Cardiac fibroblast (primary cell): ENCODE results near the gene SLC22A4.
A peak's percentile ranks its signal among the peaks of the same experiment; 100 is the strongest.

Source experiments
- DNase-seq, 2 donors: peaks; one replicate each; pipeline versions ENCODE4 v3.0.0 to v3.0.0-alpha.2; 2010; ENCODE audit warnings: low read depth in 2 of 2
- H3K4me3 ChIP-seq, 2 donors: replicated peaks in 1 of 2; 1 replicate in 1 of 2; 2 replicates in 1 of 2; pipeline ENCODE4 v1.5.1; 2011; ENCODE audit warnings: low read depth in 2 of 2, low read length in 2 of 2, mild to moderate bottlenecking in 2 of 2, moderate library complexity in 1 of 2
- TF ChIP-seq, protein P1 (sequence below): IDR thresholded peaks from one replicate; pipeline ENCODE4 v1.5.1; 2011; ENCODE audit warnings: low read depth, mild to moderate bottlenecking, low read length, inconsistent platforms

Gene SLC22A4

DNA sequence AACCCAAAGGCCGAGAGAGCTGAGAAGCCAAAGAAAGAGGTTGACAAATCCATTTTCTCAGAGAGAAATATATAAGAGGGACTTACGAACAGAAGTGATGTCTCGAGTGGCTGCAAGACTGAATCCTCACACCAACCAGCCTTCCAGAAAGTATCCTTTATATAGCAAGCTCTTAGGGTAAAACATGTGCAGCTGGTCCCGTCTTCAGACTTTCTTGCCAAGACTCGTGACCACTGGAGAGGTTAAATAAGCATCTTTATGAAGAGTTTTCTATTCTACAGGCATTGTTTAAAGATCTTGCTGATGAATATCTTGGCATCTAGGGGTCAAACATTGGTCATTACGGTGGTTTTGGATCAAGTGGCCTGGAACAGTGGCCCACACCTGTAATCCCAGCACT lies 16.9 kb upstream of the SLC22A4 start:
- TF ChIP-seq, protein P1, sequence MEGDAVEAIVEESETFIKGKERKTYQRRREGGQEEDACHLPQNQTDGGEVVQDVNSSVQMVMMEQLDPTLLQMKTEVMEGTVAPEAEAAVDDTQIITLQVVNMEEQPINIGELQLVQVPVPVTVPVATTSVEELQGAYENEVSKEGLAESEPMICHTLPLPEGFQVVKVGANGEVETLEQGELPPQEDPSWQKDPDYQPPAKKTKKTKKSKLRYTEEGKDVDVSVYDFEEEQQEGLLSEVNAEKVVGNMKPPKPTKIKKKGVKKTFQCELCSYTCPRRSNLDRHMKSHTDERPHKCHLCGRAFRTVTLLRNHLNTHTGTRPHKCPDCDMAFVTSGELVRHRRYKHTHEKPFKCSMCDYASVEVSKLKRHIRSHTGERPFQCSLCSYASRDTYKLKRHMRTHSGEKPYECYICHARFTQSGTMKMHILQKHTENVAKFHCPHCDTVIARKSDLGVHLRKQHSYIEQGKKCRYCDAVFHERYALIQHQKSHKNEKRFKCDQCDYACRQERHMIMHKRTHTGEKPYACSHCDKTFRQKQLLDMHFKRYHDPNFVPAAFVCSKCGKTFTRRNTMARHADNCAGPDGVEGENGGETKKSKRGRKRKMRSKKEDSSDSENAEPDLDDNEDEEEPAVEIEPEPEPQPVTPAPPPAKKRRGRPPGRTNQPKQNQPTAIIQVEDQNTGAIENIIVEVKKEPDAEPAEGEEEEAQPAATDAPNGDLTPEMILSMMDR = no peak
- no peak overlapping the region for H3K4me3 ChIP-seq
- no peak for DNase-seq

DNA sequence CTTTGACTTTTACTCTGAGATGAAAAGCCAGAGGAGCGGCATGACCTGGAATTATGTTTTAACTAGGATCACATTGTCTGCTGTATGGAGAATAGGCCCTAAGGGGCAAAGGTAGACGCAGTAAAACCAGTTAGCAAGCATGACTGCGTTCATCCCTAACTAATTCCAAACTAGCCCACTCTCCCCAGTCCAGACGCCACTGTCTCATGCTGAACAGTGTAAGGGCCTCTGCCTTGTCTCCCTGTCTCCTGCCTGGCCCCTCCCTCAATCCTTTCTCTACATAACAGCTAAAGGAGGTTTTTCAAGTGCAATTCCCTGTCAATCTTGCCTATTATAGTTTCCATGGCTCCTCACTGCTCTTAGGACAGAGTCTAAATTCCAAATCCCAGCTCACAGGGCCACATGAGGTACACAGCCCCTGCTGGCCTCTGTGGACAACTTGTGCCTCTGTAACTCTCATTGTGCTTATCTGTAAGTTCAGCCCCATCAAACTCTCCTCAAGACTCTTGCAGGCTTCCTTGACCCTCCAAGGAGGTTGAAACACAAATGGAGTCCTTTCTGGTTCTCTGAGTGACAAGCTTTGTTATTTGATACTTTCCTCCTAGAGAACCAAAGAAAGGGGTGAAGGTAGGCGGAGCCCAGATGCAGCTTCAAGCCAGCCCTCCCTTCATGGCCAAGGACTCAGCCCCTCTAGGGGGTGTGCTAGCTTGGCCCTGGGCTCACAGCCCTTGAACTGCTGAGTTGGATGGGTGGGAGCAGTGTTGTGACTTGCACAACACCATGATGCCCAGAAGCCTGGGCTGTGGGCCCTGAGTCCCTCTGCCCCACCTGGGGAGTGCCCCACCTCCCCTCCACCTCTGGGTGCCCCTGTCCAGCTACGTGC lies 16.0 kb upstream of the SLC22A4 start:
- TF ChIP-seq, protein P1 = no peak
- no peak for DNase-seq
- H3K4me3 ChIP-seq = no peak overlapping the region

DNA sequence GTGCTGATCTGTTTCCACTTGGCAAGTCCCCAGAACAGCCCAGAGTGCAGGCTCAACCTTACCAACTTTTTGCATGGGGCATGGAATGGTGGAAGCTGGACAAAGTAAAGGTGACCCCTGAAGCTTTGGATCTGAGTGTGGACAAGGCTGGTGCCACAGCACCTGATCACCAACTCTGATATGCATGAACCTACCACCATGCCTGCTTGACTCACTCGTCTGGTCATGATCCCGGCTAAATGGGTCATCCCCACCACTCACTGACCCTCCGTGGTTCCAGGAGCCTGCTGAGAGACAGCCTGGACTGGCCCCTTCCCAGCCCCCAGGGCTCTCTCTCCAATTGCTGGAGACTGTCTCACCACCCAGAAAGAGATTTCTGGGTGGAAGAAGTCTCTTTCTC lies 14.4 kb upstream of the SLC22A4 start:
- no peak overlapping the region for H3K4me3 ChIP-seq
- TF ChIP-seq, protein P1 = no peak
- DNase-seq = no peak

DNA sequence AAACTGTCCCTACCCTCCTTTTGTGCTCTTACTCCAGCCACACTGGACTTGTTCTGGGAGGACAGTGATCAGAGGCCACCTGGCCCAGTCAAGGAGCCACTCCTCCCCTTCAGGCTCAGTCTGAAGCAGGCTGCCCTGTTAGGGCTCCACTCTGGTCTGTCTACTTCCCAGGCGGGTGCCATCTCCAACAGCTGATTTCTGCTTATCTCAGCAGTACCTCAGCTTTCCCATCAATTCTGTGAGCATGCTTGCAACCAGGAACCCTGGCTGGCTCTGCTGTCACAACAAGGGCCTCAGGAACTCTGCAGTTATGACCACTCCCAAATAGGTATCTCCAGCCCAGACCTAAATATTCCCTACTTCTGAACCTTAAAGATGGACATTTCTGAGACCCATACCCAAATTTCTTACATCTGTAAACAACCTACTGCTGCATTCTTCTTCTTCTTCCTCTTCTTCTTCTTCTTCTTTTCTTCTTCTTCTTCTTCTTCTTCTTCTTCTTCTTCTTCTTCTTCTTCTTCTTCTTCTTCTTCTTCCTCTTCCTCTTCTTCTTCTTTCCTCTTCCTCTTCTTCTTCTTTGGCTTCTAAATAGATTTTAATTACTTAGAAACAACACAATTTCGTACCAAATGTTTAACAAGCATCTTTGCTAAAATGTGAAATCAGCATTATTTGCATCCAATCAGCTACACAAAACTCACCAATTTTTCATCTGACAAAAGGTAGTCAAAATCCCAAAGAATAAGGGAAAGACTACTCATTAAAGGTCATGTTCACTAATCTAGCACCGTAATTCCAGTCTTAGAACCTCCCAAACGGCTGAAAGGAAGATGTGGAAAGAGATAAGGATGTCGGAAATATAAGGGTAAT lies 13.6 kb upstream of the SLC22A4 start:
- H3K4me3 ChIP-seq = no peak overlapping the region
- DNase-seq = no peak
- TF ChIP-seq, protein P1 = no peak

DNA sequence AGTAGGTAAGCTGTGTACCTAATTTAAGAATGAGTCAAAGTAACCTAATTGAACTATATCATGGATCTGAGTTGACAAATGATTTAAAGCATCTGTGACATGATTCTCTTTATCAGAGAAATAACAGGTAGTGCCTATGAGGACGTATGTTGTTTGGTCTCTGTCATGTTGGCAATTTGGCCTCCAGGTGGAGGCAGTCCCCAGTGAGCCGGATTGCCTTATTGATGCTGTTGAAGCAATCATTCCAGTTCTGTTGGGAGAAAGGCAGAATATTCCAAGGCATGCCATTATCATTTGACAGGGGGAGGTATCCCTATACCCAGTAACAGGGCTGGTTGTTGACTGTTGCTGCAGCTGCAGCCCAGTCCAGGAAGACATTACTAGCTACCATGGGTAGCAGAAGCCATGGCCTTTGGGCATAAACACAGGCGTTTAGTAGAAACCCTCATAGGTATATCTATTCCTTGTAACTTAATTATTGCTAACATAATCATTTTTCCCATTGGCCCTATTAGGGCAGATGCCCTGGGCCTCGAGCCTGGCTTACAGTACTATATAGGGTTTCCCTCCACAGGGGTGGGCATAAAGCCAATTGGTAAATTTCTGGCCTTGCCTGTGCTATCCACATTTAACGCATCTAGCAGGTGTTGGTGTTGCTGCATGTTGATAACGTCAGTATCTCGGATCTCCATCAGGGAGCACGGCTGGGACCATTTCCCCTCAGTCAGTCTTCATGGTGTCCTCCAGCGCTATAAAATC lies 12.2 kb upstream of the SLC22A4 start:
- no peak for DNase-seq
- TF ChIP-seq, protein P1 = no peak
- no peak overlapping the region for H3K4me3 ChIP-seq

DNA sequence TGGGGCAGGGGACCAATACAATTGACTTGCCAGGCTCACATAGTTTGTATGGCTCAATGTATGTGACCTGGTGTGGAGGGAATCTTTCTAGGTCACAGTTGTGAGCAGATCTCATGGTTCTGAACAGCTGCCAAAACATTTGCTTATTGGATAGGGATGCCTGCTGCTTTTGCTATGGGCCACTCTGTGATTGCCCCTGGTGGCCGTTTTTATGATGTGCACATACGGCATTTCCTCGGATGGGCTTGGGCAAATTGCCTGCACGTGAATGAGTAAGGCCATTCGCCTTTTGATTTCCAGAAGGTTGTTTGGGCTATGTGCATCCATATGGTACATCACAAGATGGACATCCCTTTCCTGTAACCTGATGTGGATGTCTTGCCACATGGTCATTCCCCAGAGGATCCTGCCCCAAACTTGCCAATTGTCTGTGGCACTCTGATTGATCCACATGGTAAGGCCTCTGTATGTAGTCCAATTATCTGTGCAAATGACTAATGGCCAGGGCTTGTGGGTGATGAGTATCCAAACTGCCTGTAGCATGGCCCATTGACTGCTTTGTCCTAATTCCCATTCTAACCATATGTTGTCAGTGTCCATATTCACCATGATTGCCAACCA lies 10.7 kb upstream of the SLC22A4 start:
- peak; percentile 73 to 77 for DNase-seq
- no peak overlapping the region for H3K4me3 ChIP-seq
- TF ChIP-seq, protein P1 = peak; percentile 68
